Measurements from ENCODE around the gene ABLIM1.

DNA sequence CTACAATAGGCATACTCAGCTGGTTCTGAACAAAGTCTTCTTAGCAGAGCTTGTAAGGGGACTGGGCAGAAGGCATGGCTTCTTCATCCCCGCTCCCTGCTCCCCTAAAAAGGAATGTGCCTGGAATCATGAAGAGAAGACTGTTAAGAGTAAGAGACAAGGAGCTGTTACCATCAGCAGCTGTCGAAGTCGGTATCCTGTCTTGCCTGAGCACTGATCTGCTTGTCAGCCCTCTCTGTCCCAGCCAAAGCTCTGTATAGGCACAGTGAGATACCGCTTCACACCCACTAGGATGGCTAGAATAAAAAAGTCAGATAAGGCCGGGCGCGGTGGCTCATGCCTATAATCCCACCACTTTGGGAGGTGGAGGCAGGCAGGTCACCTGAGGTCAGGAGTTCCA is 2.4 kb downstream of the ABLIM1 start:
- TF ChIP-seq POLR2A (IDR thresholded peaks at IDR 0.05; ENCODE audit: low read depth) (no peak), EP300 (IDR thresholded peaks at IDR 0.05) (no peak), POLR2AphosphoS5 (IDR thresholded peaks at IDR 0.05) (no peak)
- TF ChIP-seq, protein P1, sequence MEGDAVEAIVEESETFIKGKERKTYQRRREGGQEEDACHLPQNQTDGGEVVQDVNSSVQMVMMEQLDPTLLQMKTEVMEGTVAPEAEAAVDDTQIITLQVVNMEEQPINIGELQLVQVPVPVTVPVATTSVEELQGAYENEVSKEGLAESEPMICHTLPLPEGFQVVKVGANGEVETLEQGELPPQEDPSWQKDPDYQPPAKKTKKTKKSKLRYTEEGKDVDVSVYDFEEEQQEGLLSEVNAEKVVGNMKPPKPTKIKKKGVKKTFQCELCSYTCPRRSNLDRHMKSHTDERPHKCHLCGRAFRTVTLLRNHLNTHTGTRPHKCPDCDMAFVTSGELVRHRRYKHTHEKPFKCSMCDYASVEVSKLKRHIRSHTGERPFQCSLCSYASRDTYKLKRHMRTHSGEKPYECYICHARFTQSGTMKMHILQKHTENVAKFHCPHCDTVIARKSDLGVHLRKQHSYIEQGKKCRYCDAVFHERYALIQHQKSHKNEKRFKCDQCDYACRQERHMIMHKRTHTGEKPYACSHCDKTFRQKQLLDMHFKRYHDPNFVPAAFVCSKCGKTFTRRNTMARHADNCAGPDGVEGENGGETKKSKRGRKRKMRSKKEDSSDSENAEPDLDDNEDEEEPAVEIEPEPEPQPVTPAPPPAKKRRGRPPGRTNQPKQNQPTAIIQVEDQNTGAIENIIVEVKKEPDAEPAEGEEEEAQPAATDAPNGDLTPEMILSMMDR (IDR thresholded peaks at IDR 0.05) = no peak

Measured in esophagus muscularis mucosa (tissue), 4 donors.